ENCODE measurements around the gene SPATA21. TPM values are rescaled to one million over a fixed set of nuclear protein-coding genes. Genes with fewer than 3 reads are reported as not detected.

SPATA21 gene
- total RNA-seq, 2 donors from 2014 or later: not detected

- Mint-ChIP-seq H3K27ac (no peak overlapping the region), H3K36me3 (no peaks in the 10 kb centered on the region), H3K9me3 (no peaks in the 10 kb centered on the region)
- ATAC-seq (no peak), DNase-seq (ENCODE audit: low spot score in 2 of 2) (no peak)
Observed at GRCh38 chr1:16402742-16403141, 34.5 kb downstream of the SPATA21 start.

- ATAC-seq: no peak
- peak overlapping the region; percentile 23 to 79 for H3K27ac Mint-ChIP-seq
- H3K9me3 Mint-ChIP-seq: no peaks in the 10 kb centered on the region
- no peaks in the 10 kb centered on the region for H3K36me3 Mint-ChIP-seq
- DNase-seq (ENCODE audit: low spot score in 2 of 2): no peak
Observed at GRCh38 chr1:16398371-16398953, 38.8 kb downstream of the SPATA21 start.

DNA sequence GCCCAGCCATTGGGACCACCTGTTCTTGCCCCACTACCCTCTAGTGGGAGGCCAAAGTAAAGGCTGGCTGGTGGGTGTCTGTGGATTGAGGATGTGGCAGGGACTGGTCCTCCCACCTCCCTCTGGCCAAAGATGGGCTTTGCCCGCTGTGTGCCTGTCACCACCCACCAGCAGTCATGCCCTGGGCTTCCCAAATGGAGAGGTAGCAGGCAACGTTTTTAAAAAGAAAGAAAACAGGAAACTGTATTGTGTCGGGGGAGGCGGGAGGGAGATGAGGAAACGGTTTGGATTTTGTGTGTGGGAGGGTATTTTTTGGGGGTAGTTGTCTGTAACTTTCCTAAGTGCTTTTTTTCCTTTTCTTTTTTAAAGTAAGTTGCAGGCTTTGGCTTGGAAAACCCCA, 40.1 kb downstream of the SPATA21 start:
- no peak for DNase-seq (ENCODE audit: low spot score in 2 of 2)
- H3K36me3 Mint-ChIP-seq: peaks cover 0 to 7% of the 10 kb centered on the region in 2 donors
- ATAC-seq: no peak
- H3K9me3 Mint-ChIP-seq: no peaks in the 10 kb centered on the region
- peak overlapping the region; percentile 52 to 92 for H3K27ac Mint-ChIP-seq

DNA sequence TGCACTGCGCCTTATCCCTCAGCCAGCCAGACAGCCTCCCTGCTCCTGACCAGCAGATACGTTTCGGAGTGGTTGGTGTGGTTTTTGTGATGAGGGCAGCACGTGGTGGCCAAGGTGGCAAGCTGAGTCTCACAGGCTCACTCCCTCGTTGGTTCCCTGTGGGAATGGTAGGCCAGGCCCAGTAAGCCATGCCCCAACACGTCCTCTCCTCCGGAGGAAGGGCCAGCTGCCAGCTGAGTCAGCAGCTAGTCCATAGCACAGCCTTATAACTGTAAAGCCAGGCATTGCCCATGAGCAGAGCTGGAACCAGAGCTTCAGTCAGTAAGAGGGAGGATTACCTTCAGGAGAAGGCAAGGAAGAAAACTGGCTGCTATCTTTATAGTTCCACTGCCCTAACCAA, 40.6 kb downstream of the SPATA21 start:
- Mint-ChIP-seq H3K27ac (peak overlapping the region; percentile 52 to 86), H3K9me3 (no peaks in the 10 kb centered on the region), H3K36me3 (peaks cover 0 to 7% of the 10 kb centered on the region in 2 donors)
- ATAC-seq (no peak), DNase-seq (ENCODE audit: low spot score in 2 of 2) (no peak)

DNA sequence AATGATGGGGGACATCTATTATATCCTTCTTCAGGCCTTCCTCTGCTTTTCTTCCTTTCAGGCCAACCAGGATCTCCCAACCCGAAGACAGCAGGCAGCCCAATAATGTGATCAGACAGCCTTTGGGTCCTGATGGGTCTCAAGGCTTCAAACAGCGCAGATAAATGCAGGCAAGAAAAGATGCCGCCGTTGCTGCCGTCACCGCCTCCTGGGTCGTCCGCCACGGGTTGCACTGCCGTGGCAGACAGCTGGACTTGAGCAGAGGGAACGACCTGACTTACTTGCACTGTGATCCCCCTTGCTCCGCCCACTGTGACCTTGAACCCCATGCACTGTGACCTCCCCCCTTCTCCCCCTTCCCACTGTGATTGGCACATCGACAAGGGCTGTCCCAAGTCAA, 42.2 kb downstream of the SPATA21 start:
- ATAC-seq: no peak
- Mint-ChIP-seq H3K36me3 (peaks cover 7 to 9% of the 10 kb centered on the region in 2 donors), H3K27ac (peak overlapping the region in 1 of 2 donors; percentile 68), H3K9me3 (no peaks in the 10 kb centered on the region)
- no peak for DNase-seq (ENCODE audit: low spot score in 2 of 2)

- Mint-ChIP-seq H3K36me3 (peaks cover 7 to 12% of the 10 kb centered on the region in 2 donors), H3K9me3 (no peaks in the 10 kb centered on the region), H3K27ac (peak overlapping the region; percentile 68 to 82)
- no peak for DNase-seq (ENCODE audit: low spot score in 2 of 2)
- no peak for ATAC-seq
Observed at GRCh38 chr1:16393570-16394521, 43.4 kb downstream of the SPATA21 start.

DNA sequence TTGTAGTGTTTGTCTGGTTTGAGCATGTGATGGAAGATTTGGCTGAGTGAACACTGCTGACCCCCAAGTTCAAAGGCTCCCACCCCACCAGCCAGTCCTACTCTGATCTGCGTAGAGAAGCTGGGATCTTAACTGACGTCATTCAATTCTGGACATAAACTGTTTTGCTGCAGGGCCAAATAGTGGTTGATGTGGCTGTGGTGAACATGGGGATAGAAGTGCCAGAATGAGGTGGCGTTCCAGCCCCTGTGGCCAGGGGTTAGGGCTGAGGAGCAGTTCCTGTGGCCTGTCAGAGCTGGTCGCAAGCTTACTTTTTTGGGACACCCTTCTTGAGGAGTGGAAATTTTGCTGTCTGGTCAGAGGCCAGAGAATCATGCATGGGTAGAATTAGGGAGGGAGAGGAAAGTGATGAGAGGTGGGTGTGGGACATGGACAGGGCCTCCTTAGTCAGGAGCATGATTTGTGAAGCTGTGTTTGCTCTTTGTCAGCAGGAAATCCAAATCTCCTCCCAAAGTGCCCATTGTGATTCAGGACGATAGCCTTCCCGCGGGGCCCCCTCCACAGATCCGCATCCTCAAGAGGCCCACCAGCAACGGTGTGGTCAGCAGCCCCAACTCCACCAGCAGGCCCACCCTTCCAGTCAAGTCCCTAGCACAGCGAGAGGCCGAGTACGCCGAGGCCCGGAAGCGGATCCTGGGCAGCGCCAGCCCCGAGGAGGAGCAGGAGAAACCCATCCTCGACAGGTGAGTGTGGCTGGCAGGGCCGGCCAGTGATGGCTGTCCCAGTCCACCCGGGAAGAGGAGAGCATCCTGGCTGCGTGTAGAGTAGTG, 44.3 kb downstream of the SPATA21 start:
- ATAC-seq (peak in 1 of 2 donors; percentile 27), DNase-seq (ENCODE audit: low spot score in 2 of 2) (no peak)
- H3K27ac Mint-ChIP-seq: peak overlapping the region; percentile 82 to 95
- no peaks in the 10 kb centered on the region for H3K9me3 Mint-ChIP-seq
- H3K36me3 Mint-ChIP-seq: peaks cover 7 to 12% of the 10 kb centered on the region in 2 donors

DNA sequence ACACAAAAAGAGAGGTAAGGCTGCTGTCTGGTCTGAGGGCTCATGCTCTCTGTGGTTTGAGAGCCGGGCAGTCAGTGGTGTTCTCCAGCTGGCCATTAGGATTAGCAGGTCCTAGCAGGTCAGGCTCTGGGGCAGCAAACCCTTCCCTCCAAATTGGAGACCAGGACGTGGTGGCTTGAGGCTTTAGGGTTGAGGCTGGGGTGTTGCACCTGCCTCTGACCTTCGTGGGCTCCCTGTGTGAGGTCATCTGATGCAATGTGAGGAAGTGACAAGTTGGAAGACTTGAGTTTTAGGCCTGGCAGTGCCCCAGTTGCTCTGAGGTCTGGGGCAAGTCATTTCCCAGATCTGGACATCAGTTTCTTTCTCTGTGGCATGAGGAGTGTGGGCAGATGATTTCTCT, 45.8 kb downstream of the SPATA21 start:
- ATAC-seq (peak in 1 of 2 donors; percentile 81), DNase-seq (ENCODE audit: low spot score in 2 of 2) (peak in 1 of 2 donors; percentile 62)
- Mint-ChIP-seq H3K36me3 (peaks cover 7 to 12% of the 10 kb centered on the region in 2 donors), H3K27ac (peak overlapping the region; percentile 82 to 95), H3K9me3 (no peaks in the 10 kb centered on the region)

GRCh38 chr1:16387201-16388188, 49.7 kb downstream of the SPATA21 start:
- ATAC-seq (peak in 1 of 2 donors; percentile 33), DNase-seq (ENCODE audit: low spot score in 2 of 2) (no peak)
- Mint-ChIP-seq H3K27ac (peak overlapping the region; percentile 71 to 93), H3K9me3 (no peaks in the 10 kb centered on the region), H3K36me3 (peaks cover 3 to 18% of the 10 kb centered on the region in 2 donors)

DNA sequence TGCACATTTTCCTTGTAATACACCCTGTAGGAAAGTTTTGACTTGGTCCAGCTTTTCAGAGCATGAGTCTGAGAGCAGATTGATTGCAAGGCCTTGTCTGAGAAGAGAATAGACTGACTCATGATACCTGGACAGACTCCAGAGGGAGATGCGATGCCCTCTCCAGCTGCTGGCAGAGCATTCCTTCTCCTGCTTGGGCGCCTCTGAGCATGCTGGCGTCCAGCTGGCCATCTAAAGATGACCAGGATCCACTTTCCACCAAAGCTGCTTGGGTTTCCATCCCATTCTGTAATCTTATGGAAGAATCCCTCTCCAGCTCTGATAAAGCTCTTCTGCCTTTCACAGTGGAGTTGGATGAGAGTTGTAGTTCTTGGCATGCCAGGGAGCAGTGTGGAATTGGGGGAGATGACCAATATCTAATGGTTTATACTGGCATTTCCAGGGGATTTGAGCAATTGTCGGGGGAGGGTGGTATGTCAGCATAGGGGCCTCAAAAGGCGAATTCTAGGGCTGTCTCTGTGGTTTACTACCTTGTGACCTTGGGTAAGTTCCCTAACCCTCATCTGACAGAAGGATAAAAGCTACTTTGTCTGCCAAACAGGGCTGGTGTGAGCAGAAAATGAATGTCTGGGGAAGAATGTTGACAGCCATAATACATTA, 50.6 kb downstream of the SPATA21 start:
- H3K27ac Mint-ChIP-seq: peak overlapping the region; percentile 5 to 61
- H3K9me3 Mint-ChIP-seq: no peaks in the 10 kb centered on the region
- no peak for DNase-seq (ENCODE audit: low spot score in 2 of 2)
- peak; percentile 49 to 50 for ATAC-seq
- peaks cover 0 to 23% of the 10 kb centered on the region in 2 donors for H3K36me3 Mint-ChIP-seq

DNA sequence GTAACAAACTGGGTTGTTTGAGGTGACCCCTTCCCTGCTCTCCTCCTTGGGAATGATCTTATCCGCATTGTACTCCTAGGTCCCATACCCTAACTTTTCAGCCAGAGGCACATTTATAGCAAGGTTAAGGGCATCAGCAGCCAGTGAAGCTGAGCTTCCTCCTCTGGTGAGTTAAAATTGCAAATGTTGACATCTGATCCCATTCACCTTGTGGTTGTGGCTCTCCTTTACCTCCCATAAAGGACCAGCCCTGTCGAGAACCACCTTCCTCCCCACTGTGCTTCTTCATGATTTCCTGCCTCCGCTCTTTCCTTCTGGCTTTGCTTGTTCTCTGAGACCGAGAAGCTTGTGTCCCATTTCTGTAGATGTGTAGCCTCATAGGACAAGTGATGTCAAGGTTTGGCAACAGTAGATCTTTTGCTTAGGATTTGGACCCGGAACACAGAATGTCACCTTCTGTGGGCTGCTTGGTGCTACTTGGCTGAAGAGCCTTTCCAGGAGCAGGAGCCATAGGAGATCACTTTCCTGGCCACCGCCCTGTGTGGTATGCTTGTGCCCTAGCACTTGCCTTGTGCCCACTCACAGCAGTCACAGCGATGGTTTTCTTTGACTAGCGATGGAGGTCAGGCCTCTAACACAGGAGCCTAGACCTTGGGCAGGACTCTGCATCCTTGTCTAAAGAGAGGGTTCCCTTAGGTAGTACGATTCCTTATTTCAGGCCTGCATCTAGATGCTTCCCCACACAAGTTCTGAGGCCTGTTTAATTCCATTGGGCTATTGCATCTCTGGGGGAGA, 51.4 kb downstream of the SPATA21 start:
- no peak for DNase-seq (ENCODE audit: low spot score in 2 of 2)
- H3K36me3 Mint-ChIP-seq: peaks cover 0 to 24% of the 10 kb centered on the region in 2 donors
- peak in 1 of 2 donors; percentile 29 for ATAC-seq
- no peaks in the 10 kb centered on the region for H3K9me3 Mint-ChIP-seq
- peak overlapping the region; percentile 12 to 61 for H3K27ac Mint-ChIP-seq

- Mint-ChIP-seq H3K36me3 (peaks cover 0 to 12% of the 10 kb centered on the region in 2 donors), H3K9me3 (no peaks in the 10 kb centered on the region), H3K27ac (peak overlapping the region in 1 of 2 donors; percentile 78)
- ATAC-seq (peak in 1 of 2 donors; percentile 51), DNase-seq (ENCODE audit: low spot score in 2 of 2) (no peak)
Observed at GRCh38 chr1:16383888-16384287, 53.3 kb downstream of the SPATA21 start.

DNA sequence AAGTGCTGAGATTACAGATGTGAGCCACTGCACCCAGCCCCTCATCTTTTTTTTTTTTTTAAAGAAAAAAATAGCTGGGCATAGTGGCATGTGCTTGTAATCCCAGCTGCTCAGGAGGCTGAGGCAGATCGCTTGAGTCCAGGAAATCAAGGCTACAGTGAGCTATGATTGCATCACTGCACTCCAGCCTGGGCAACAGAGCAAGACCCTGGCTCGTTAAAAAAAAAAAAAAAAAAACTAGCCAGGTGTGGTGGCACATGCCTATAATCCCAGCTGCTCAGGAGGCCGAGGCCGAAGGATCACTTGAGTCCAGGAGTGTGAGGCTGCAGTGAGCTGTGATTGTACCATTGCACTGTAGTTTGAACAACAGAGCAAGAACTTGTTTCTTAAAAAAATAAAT, 56.4 kb downstream of the SPATA21 start:
- DNase-seq (ENCODE audit: low spot score in 2 of 2) (no peak), ATAC-seq (no peak)
- peak overlapping the region in 1 of 2 donors; percentile 34 for H3K27ac Mint-ChIP-seq
- H3K36me3 Mint-ChIP-seq: peaks cover 0 to 12% of the 10 kb centered on the region in 2 donors
- H3K9me3 Mint-ChIP-seq: no peaks in the 10 kb centered on the region

DNA sequence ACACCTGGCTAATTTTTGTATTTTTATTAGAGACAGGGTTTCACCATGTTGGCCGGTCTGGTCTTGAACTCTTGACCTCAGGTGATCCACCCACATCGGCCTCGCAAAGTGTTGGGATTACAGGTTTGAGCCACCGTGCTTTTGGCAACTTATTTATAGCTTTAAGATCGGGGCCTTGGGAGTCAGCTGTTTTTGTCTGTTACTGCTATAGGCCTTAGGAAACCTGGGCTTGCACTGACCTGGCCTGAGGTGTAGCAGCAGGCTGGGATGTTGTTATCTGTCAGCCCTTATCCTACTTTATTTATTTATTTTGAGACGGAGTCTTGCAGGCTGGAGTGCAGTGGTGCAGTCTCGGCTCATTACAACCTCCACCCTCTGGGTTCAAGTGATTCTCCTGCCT, 58.8 kb downstream of the SPATA21 start:
- H3K27ac Mint-ChIP-seq: no peak overlapping the region
- no peaks in the 10 kb centered on the region for H3K9me3 Mint-ChIP-seq
- ATAC-seq (no peak), DNase-seq (ENCODE audit: low spot score in 2 of 2) (no peak)
- peaks cover 0 to 21% of the 10 kb centered on the region in 2 donors for H3K36me3 Mint-ChIP-seq

Data from activated naive CD4-positive, alpha-beta T cell treated with anti-CD3 and anti-CD28 coated beads, Interleukin-2, amount 50 U/mL, for 72 hours (primary cell).